ENCODE data around the gene PCNT. TPM values are rescaled to one million over a fixed set of nuclear protein-coding genes. Genes with fewer than 3 reads are reported as not detected.

PCNT gene
- total RNA-seq, 1 experiment from 2014 or later, result 38.4 TPM

GRCh38 chr21:46471514-46471913 is 147.6 kb downstream of the PCNT start:
- Mint-ChIP-seq H3K27ac (ENCODE audit: unreplicated experiment) (no peak overlapping the region), H3K9me3 (ENCODE audit: unreplicated experiment) (no peaks in the 10 kb centered on the region), H3K4me3 (ENCODE audit: unreplicated experiment) (no peak overlapping the region), H3K4me1 (ENCODE audit: low read depth, unreplicated experiment) (peaks cover 5% of the 10 kb centered on the region), H3K36me3 (ENCODE audit: insufficient read depth, unreplicated experiment) (peaks cover 50% of the 10 kb centered on the region), H3K27me3 (ENCODE audit: insufficient read depth, unreplicated experiment) (no peaks in the 10 kb centered on the region)
- Histone ChIP-seq H3K27me3 (replicated peaks; ENCODE audit: control insufficient read depth, insufficient read depth, low read length) (no peaks in the 10 kb centered on the region), H3K4me1 (no peaks in the 10 kb centered on the region), H3K9me3 (no peaks in the 10 kb centered on the region), H3K4me3 (ENCODE audit: low read depth, low read length) (no peak overlapping the region), H3K36me3 (ENCODE audit: control insufficient read depth, insufficient read depth, low read length) (no peaks in the 10 kb centered on the region)
- POLR2A ChIA-PET, result no interaction called here
- no TSS peak for BruUV-seq (replicated peaks)
- intact Hi-C loops (cut with micrococcal nuclease; ENCODE audit: unreplicated experiment), result no loop called here
- no peak for TF ChIP-seq CTCF (IDR thresholded peaks at IDR 0.05; ENCODE audit: insufficient read depth in 1 of 2, low read depth in 1 of 2, low read length in 1 of 2, severe bottlenecking in 1 of 2, unreplicated experiment in 1 of 2)
- CTCF ChIA-PET, result no interaction called here
- DNase-seq, result no peak

- H3K36me3 ChIP-seq (ENCODE audit: control insufficient read depth, insufficient read depth, low read length), result no peaks in the 10 kb centered on the region
- DNase-seq, result no peak
- Mint-ChIP-seq H3K4me1 (ENCODE audit: low read depth, unreplicated experiment) (peaks cover 6% of the 10 kb centered on the region), H3K9me3 (ENCODE audit: unreplicated experiment) (no peaks in the 10 kb centered on the region), H3K27ac (ENCODE audit: unreplicated experiment) (no peak overlapping the region), H3K36me3 (ENCODE audit: insufficient read depth, unreplicated experiment) (peaks cover 43% of the 10 kb centered on the region), H3K4me3 (ENCODE audit: unreplicated experiment) (no peak overlapping the region), H3K27me3 (ENCODE audit: insufficient read depth, unreplicated experiment) (no peaks in the 10 kb centered on the region)
- intact Hi-C loops (cut with micrococcal nuclease; ENCODE audit: unreplicated experiment), result no loop called here
- H3K4me3 ChIP-seq (ENCODE audit: low read depth, low read length), result no peak overlapping the region
- no peaks in the 10 kb centered on the region for H3K27me3 ChIP-seq (replicated peaks; ENCODE audit: control insufficient read depth, insufficient read depth, low read length)
- no peaks in the 10 kb centered on the region for H3K4me1 ChIP-seq
- TF ChIP-seq CTCF (IDR thresholded peaks at IDR 0.05; ENCODE audit: insufficient read depth in 1 of 2, low read depth in 1 of 2, low read length in 1 of 2, severe bottlenecking in 1 of 2, unreplicated experiment in 1 of 2), result no peak
- BruUV-seq (replicated peaks), result no TSS peak
- POLR2A ChIA-PET, result no interaction called here
- CTCF ChIA-PET, result no interaction called here
- no peaks in the 10 kb centered on the region for H3K9me3 ChIP-seq
Observed at GRCh38 chr21:46472246-46472645, 148.3 kb downstream of the PCNT start.

GRCh38 chr21:46474382-46474781 is 150.4 kb downstream of the PCNT start:
- no peaks in the 10 kb centered on the region for H3K9me3 ChIP-seq
- POLR2A ChIA-PET, result no interaction called here
- H3K27ac Mint-ChIP-seq (ENCODE audit: unreplicated experiment), result no peak overlapping the region
- no peaks in the 10 kb centered on the region for H3K27me3 Mint-ChIP-seq (ENCODE audit: insufficient read depth, unreplicated experiment)
- H3K4me1 ChIP-seq, result no peaks in the 10 kb centered on the region
- H3K4me1 Mint-ChIP-seq (ENCODE audit: low read depth, unreplicated experiment), result peaks cover 6% of the 10 kb centered on the region
- H3K9me3 Mint-ChIP-seq (ENCODE audit: unreplicated experiment), result no peaks in the 10 kb centered on the region
- no peak for TF ChIP-seq CTCF (IDR thresholded peaks at IDR 0.05; ENCODE audit: insufficient read depth in 1 of 2, low read depth in 1 of 2, low read length in 1 of 2, severe bottlenecking in 1 of 2, unreplicated experiment in 1 of 2)
- DNase-seq, result no peak
- H3K36me3 Mint-ChIP-seq (ENCODE audit: insufficient read depth, unreplicated experiment), result peaks cover 32% of the 10 kb centered on the region
- no TSS peak for BruUV-seq (replicated peaks)
- CTCF ChIA-PET, result no interaction called here
- intact Hi-C loops (cut with micrococcal nuclease; ENCODE audit: unreplicated experiment), result no loop called here
- no peak overlapping the region for H3K4me3 ChIP-seq (ENCODE audit: low read depth, low read length)
- no peaks in the 10 kb centered on the region for H3K27me3 ChIP-seq (replicated peaks; ENCODE audit: control insufficient read depth, insufficient read depth, low read length)
- H3K4me3 Mint-ChIP-seq (ENCODE audit: unreplicated experiment), result no peak overlapping the region
- H3K36me3 ChIP-seq (ENCODE audit: control insufficient read depth, insufficient read depth, low read length), result no peaks in the 10 kb centered on the region
